Vagina (tissue), 2 donors: ENCODE data around the gene TESMIN.

Experiments used
- POLR2A ChIP-seq, 2 donors: fragments of 450-650 bp; IDR thresholded peaks; one replicate each; pipeline ENCODE4 v1.6.1; 2017; ENCODE audit warnings: antibody characterized with exemption in 2 of 2, mild to moderate bottlenecking in 2 of 2, moderate library complexity in 2 of 2
- POLR2AphosphoS5 ChIP-seq, 2 donors: sonication (generic); formaldehyde crosslinking; IDR thresholded peaks; one replicate each; pipeline ENCODE4 v1.9.0; 2017; ENCODE audit warnings: antibody characterized with exemption in 2 of 2, mild to moderate bottlenecking in 2 of 2, low read depth in 1 of 2; ENCODE audit not compliant: insufficient read depth in 1 of 2
- TF ChIP-seq, protein P1 (sequence below), 3 experiments: fragments of 450-650 bp in 2 of 3; fragments of 200-600 bp in 1 of 3; sonication (generic) in 1 of 3; IDR thresholded peaks; one replicate each; pipeline ENCODE4 v1.5.1; 2017 to 2019; ENCODE audit warnings: antibody characterized with exemption in 3 of 3, mild to moderate bottlenecking in 2 of 3, moderate library complexity in 2 of 3

DNA sequence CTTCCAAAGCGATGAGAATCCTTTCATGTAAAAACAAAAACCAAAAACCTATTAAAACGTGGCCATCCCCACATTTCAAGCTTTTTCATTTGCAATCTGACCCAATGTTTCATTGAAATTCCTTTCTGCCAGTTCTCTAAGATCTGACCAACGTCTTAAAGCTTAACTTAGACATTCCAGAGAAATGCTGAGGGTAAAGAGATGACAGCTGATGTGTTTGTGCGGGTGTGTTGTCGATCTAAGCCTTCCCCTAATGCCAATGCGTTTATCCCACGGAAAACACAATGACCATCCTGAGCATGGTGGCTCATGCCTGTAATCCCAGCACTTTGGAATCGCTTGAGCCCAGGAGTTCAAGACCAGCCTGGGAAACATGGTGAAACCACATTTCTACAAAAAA is 6.4 kb upstream of the TESMIN start:
- TF ChIP-seq POLR2AphosphoS5 (IDR thresholded peaks at IDR 0.05; ENCODE audit: insufficient read depth in 1 of 2, low read depth in 1 of 2), result no peak
- TF ChIP-seq, protein P1, sequence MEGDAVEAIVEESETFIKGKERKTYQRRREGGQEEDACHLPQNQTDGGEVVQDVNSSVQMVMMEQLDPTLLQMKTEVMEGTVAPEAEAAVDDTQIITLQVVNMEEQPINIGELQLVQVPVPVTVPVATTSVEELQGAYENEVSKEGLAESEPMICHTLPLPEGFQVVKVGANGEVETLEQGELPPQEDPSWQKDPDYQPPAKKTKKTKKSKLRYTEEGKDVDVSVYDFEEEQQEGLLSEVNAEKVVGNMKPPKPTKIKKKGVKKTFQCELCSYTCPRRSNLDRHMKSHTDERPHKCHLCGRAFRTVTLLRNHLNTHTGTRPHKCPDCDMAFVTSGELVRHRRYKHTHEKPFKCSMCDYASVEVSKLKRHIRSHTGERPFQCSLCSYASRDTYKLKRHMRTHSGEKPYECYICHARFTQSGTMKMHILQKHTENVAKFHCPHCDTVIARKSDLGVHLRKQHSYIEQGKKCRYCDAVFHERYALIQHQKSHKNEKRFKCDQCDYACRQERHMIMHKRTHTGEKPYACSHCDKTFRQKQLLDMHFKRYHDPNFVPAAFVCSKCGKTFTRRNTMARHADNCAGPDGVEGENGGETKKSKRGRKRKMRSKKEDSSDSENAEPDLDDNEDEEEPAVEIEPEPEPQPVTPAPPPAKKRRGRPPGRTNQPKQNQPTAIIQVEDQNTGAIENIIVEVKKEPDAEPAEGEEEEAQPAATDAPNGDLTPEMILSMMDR (IDR thresholded peaks at IDR 0.05), result no peak
- no peak for TF ChIP-seq POLR2A (IDR thresholded peaks at IDR 0.05)
